ENCODE data around the gene BDH1. TPM values are rescaled to one million over a fixed set of nuclear protein-coding genes. Genes with fewer than 3 reads are reported as not detected.
"Not testable (repeated sequence)": the region's sequence is repeated elsewhere in the genome, so short reads cannot be mapped to it uniquely, and the experiment has no call there.

Gene BDH1, protein sequence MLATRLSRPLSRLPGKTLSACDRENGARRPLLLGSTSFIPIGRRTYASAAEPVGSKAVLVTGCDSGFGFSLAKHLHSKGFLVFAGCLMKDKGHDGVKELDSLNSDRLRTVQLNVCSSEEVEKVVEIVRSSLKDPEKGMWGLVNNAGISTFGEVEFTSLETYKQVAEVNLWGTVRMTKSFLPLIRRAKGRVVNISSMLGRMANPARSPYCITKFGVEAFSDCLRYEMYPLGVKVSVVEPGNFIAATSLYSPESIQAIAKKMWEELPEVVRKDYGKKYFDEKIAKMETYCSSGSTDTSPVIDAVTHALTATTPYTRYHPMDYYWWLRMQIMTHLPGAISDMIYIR
- total RNA-seq: 12.4 TPM
- long read RNA-seq, transcript BDH1-202 (7 exons, 3,455 nt): major isoform, 8 of 14 reads
- long read RNA-seq, partial matches to known transcripts: 1 of 14 reads
- long read RNA-seq, other reads (novel, unspliced or antisense): 4 of 14 reads

GRCh38 chr3:197555281-197556261 is at the start of gene BDH1:
Gene BDH1, minus strand, starts transcription at chr3:197555968. Its CDS starts 9,525 bp downstream, at chr3:197546443.
- H3K9me3 ChIP-seq: no peaks in the 10 kb centered on the region
- ATAC-seq (peak; percentile 54 to 60), DNase-seq (peak; percentile 64)
- H3K4me3 ChIP-seq: peak within 1 kb of the TSS; percentile 91
- intact Hi-C loops (cut with DNase I): no loop called here
- H3K27me3 ChIP-seq (ENCODE audit: low read depth): peaks cover 25% of the 10 kb centered on the region
- H3K4me1 ChIP-seq: peaks cover 17% of the 10 kb centered on the region
- no peaks in the 10 kb centered on the region for H3K36me3 ChIP-seq
- TF ChIP-seq, protein P1, sequence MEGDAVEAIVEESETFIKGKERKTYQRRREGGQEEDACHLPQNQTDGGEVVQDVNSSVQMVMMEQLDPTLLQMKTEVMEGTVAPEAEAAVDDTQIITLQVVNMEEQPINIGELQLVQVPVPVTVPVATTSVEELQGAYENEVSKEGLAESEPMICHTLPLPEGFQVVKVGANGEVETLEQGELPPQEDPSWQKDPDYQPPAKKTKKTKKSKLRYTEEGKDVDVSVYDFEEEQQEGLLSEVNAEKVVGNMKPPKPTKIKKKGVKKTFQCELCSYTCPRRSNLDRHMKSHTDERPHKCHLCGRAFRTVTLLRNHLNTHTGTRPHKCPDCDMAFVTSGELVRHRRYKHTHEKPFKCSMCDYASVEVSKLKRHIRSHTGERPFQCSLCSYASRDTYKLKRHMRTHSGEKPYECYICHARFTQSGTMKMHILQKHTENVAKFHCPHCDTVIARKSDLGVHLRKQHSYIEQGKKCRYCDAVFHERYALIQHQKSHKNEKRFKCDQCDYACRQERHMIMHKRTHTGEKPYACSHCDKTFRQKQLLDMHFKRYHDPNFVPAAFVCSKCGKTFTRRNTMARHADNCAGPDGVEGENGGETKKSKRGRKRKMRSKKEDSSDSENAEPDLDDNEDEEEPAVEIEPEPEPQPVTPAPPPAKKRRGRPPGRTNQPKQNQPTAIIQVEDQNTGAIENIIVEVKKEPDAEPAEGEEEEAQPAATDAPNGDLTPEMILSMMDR (IDR thresholded peaks at IDR 0.05): no peak
- H3K27ac ChIP-seq: peak within 1 kb of the TSS; percentile 90

DNA sequence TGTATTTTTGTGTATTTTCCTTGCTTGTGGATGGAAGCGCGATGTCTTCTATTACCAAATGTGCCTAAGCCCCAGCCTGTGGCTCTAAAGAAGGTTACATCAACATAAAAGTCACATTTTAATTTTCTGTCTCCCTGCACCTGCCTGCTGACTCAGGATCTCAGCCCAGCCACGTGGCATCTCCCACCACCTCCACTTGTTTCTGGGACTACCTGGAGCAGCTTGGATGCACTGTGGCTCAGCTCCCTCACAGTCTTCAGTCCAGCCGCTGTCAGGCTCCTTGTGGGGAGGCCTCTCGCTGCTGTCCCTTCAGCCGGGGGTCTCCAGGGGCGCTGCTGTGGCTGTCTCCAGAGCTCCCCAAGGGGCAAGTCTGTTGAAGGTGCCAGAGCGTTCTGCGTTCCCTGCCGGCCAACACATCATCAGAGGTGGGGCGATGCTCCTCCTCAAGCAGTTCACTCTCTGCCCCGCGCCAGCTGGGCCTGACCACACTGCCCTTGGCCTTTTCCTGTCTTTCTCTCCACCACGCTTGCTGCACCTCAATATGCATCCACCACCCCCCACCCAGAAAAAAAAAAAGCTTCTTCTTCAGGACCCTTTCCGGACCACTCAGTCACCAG is 47.7 kb upstream of the BDH1 start:
- Histone ChIP-seq H3K4me1 (peaks cover 4% of the 10 kb centered on the region), H3K27me3 (ENCODE audit: low read depth) (no peaks in the 10 kb centered on the region), H3K36me3 (peaks cover 58% of the 10 kb centered on the region), H3K27ac (no peak overlapping the region), H3K4me3 (no peak overlapping the region), H3K9me3 (no peaks in the 10 kb centered on the region)
- TF ChIP-seq, protein P1 (IDR thresholded peaks at IDR 0.05): no peak
- ATAC-seq: no peak
- DNase-seq: no peak
- intact Hi-C loops (cut with DNase I): no loop called here

DNA sequence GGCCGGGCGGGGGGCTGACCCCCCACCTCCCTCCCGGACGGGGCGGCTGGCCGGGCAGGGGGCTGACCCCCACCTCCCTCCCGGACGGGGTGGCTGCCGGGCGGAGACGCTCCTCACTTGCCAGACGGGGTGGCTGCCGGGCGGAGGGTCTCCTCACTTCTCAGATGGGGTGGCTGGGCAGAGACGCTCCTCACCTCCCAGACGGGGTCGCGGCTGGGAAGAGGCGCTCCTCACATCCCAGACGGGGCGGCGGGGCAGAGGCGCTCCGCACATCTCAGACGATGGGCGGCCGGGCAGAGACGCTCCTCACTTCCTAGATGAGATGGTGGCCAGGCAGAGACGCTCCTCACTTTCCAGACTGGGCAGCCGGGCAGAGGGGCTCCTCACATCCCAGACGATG is 46.6 kb upstream of the BDH1 start:
- H3K27me3 ChIP-seq (ENCODE audit: low read depth); H3K27ac ChIP-seq; H3K4me1 ChIP-seq; ATAC-seq; intact Hi-C loops (cut with DNase I); DNase-seq; H3K9me3 ChIP-seq; H3K4me3 ChIP-seq: not testable (repeated sequence)
- H3K36me3 ChIP-seq: peaks cover 47% of the 10 kb centered on the region

- DNase-seq; intact Hi-C loops (cut with DNase I); H3K4me3 ChIP-seq; H3K4me1 ChIP-seq; H3K9me3 ChIP-seq; H3K27ac ChIP-seq; ATAC-seq; H3K27me3 ChIP-seq (ENCODE audit: low read depth): not testable (repeated sequence)
- peaks cover 38% of the 10 kb centered on the region for H3K36me3 ChIP-seq
Observed at GRCh38 chr3:197601566-197601840, 45.7 kb upstream of the BDH1 start.

- Histone ChIP-seq H3K4me1 (peaks cover 4% of the 10 kb centered on the region), H3K4me3 (no peak overlapping the region), H3K36me3 (peaks cover 33% of the 10 kb centered on the region), H3K9me3 (no peaks in the 10 kb centered on the region), H3K27ac (no peak overlapping the region), H3K27me3 (ENCODE audit: low read depth) (no peaks in the 10 kb centered on the region)
- ATAC-seq: peak in 1 of 2 donors; percentile 36
- DNase-seq: no peak
- intact Hi-C loops (cut with DNase I): no loop called here
- TF ChIP-seq, protein P1 (IDR thresholded peaks at IDR 0.05): no peak
Observed at GRCh38 chr3:197600796-197601565, 45.2 kb upstream of the BDH1 start.
